ENCODE measurements around the gene LINS1.

GRCh38 chr15:100614918-100615317 lies 12.9 kb upstream of the LINS1 start:
- TF ChIP-seq, protein P1, sequence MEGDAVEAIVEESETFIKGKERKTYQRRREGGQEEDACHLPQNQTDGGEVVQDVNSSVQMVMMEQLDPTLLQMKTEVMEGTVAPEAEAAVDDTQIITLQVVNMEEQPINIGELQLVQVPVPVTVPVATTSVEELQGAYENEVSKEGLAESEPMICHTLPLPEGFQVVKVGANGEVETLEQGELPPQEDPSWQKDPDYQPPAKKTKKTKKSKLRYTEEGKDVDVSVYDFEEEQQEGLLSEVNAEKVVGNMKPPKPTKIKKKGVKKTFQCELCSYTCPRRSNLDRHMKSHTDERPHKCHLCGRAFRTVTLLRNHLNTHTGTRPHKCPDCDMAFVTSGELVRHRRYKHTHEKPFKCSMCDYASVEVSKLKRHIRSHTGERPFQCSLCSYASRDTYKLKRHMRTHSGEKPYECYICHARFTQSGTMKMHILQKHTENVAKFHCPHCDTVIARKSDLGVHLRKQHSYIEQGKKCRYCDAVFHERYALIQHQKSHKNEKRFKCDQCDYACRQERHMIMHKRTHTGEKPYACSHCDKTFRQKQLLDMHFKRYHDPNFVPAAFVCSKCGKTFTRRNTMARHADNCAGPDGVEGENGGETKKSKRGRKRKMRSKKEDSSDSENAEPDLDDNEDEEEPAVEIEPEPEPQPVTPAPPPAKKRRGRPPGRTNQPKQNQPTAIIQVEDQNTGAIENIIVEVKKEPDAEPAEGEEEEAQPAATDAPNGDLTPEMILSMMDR (IDR thresholded peaks at IDR 0.05): no peak
- TF ChIP-seq POLR2A (IDR thresholded peaks at IDR 0.05): no peak
